Hepatocyte (in vitro differentiated cells): ENCODE measurements around the gene SH3RF3. TPM values are rescaled to one million over a fixed set of nuclear protein-coding genes. Genes with fewer than 3 reads are reported as not detected.

Experiments used
- DNase-seq: peaks from one replicate; pipeline ENCODE4 v3.0.0-alpha.2; 2016; ENCODE audit warnings: low spot score
- H2AFZ ChIP-seq: fragments of 200-600 bp; sonication (generic); 2 replicates; pipeline ENCODE4 v1.6.0; 2016; ENCODE audit warnings: antibody characterized with exemption, mild to moderate bottlenecking
- H3K27ac ChIP-seq: fragments of 200-600 bp; sonication (generic); 2 replicates; pipeline ENCODE4 v1.5.1; 2016; ENCODE audit warnings: mild to moderate bottlenecking
- H3K27me3 ChIP-seq: fragments of 200-600 bp; sonication (generic); 2 replicates; pipeline ENCODE4 v1.6.1; 2016
- H3K36me3 ChIP-seq: fragments of 200-600 bp; sonication (generic); replicated peaks from 2 replicates; pipeline ENCODE4 v1.5.1; 2016; ENCODE audit warnings: low read depth; ENCODE audit not compliant: insufficient read depth
- H3K4me1 ChIP-seq: fragments of 200-600 bp; sonication (generic); 2 replicates; pipeline ENCODE4 v1.5.1; 2016; ENCODE audit warnings: mild to moderate bottlenecking, moderate library complexity; ENCODE audit not compliant: insufficient read depth
- H3K4me2 ChIP-seq: fragments of 200-600 bp; sonication (generic); 2 replicates; pipeline ENCODE4 v1.6.0; 2016
- H3K4me3 ChIP-seq: fragments of 200-600 bp; sonication (generic); 2 replicates; pipeline ENCODE4 v1.5.1; 2016; ENCODE audit warnings: mild to moderate bottlenecking
- H3K79me2 ChIP-seq: fragments of 200-600 bp; sonication (generic); 2 replicates; pipeline ENCODE4 v1.6.0; 2017; ENCODE audit warnings: mild to moderate bottlenecking
- H3K9me2 ChIP-seq: fragments of 200-600 bp; sonication (generic); replicated peaks from 2 replicates; pipeline ENCODE4 v1.6.0; 2017; ENCODE audit warnings: mild to moderate bottlenecking; ENCODE audit not compliant: insufficient read depth
- H3K9me3 ChIP-seq: fragments of 200-600 bp; sonication (generic); 2 replicates; pipeline ENCODE4 v1.5.1; 2016; ENCODE audit warnings: low read depth, mild to moderate bottlenecking
- H4K20me1 ChIP-seq: fragments of 200-600 bp; sonication (generic); 2 replicates; pipeline ENCODE4 v1.6.0; 2016; ENCODE audit warnings: mild to moderate bottlenecking; ENCODE audit not compliant: insufficient read depth, poor library complexity, severe bottlenecking
- EZH2 ChIP-seq: fragments of 200-600 bp; sonication (generic); IDR thresholded peaks from 2 replicates; pipeline ENCODE4 v1.6.1; 2016; ENCODE audit warnings: antibody characterized with exemption, mild to moderate bottlenecking, borderline replicate concordance
- EZH2phosphoT487 ChIP-seq: fragments of 200-600 bp; sonication (generic); IDR thresholded peaks from one replicate; pipeline ENCODE4 v1.6.1; 2018; ENCODE audit warnings: antibody characterized with exemption, mild to moderate bottlenecking, low read depth, moderate library complexity; ENCODE audit not compliant: unreplicated experiment, severe bottlenecking
- WGBS: methylation state at CpG from one replicate; pipeline ENCODE4 v1.1.6; 2016; ENCODE audit warnings: low lambda C conversion rate; ENCODE audit errors: missing lambda C conversion rate; 5-methylcytosine and 5-hydroxymethylcytosine counted together
- polyA plus RNA-seq: library from polyadenylated mRNA; unstranded; fragments of >200 nt; fragmentation: Nextera tagmentation; extraction: Ambion mirVana; gene quantifications from 2 replicates; pipeline ENCODE4 v1.2.1, GENCODE V29; 2016
- total RNA-seq: library from RNA; depleted of rRNA; stranded (reverse); fragments of >200 nt; gene quantifications from 2 replicates; pipeline ENCODE4 v1.2.3, GENCODE V29; 2014
- TF ChIP-seq, protein P1 (sequence below): fragments of 200-600 bp; sonication (generic); IDR thresholded peaks from 2 replicates; pipeline ENCODE4 v1.5.1; 2016; ENCODE audit warnings: antibody characterized with exemption, mild to moderate bottlenecking; ENCODE audit not compliant: poor library complexity

SH3RF3 gene
- total and polyA plus RNA-seq, 2 experiments from 2014 or later, result 1.9 to 2.1 TPM

GRCh38 chr2:109133746-109134145 is 4.7 kb downstream of the SH3RF3 start:
- no peaks in the 10 kb centered on the region for H3K9me2 ChIP-seq
- no peaks in the 10 kb centered on the region for H3K36me3 ChIP-seq
- H3K4me1 ChIP-seq, result peaks cover 3% of the 10 kb centered on the region
- H3K27ac ChIP-seq, result no peak overlapping the region
- peaks cover 2% of the 10 kb centered on the region for H3K79me2 ChIP-seq
- H3K9me3 ChIP-seq, result no peaks in the 10 kb centered on the region
- no peak overlapping the region for H3K4me3 ChIP-seq
- WGBS, result 93% methylated on average over 3 of the region's 3 CpGs
- H3K27me3 ChIP-seq, result peaks cover 62% of the 10 kb centered on the region
- H3K4me2 ChIP-seq, result no peak overlapping the region
- no peak for DNase-seq
- TF ChIP-seq, protein P1, sequence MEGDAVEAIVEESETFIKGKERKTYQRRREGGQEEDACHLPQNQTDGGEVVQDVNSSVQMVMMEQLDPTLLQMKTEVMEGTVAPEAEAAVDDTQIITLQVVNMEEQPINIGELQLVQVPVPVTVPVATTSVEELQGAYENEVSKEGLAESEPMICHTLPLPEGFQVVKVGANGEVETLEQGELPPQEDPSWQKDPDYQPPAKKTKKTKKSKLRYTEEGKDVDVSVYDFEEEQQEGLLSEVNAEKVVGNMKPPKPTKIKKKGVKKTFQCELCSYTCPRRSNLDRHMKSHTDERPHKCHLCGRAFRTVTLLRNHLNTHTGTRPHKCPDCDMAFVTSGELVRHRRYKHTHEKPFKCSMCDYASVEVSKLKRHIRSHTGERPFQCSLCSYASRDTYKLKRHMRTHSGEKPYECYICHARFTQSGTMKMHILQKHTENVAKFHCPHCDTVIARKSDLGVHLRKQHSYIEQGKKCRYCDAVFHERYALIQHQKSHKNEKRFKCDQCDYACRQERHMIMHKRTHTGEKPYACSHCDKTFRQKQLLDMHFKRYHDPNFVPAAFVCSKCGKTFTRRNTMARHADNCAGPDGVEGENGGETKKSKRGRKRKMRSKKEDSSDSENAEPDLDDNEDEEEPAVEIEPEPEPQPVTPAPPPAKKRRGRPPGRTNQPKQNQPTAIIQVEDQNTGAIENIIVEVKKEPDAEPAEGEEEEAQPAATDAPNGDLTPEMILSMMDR, result no peak
- TF ChIP-seq EZH2phosphoT487, result no peak
- TF ChIP-seq EZH2, result no peak
- H2AFZ ChIP-seq, result no peak overlapping the region
- no peaks in the 10 kb centered on the region for H4K20me1 ChIP-seq

GRCh38 chr2:109134741-109135358 is 5.8 kb downstream of the SH3RF3 start:
- Histone ChIP-seq H3K4me1 (peaks cover 3% of the 10 kb centered on the region), H3K79me2 (peaks cover 2% of the 10 kb centered on the region), H3K9me3 (no peaks in the 10 kb centered on the region), H2AFZ (no peak overlapping the region), H3K9me2 (no peaks in the 10 kb centered on the region), H3K36me3 (no peaks in the 10 kb centered on the region), H3K27me3 (peaks cover 59% of the 10 kb centered on the region), H3K4me2 (no peak overlapping the region), H4K20me1 (no peaks in the 10 kb centered on the region), H3K27ac (no peak overlapping the region), H3K4me3 (no peak overlapping the region)
- TF ChIP-seq, protein P1, result no peak
- TF ChIP-seq EZH2phosphoT487 (no peak), EZH2 (no peak)
- WGBS, result 70% methylated on average over 8 of the region's 8 CpGs
- no peak for DNase-seq

- Histone ChIP-seq H3K27me3 (peaks cover 52% of the 10 kb centered on the region), H4K20me1 (no peaks in the 10 kb centered on the region), H3K4me3 (no peak overlapping the region), H3K4me1 (peaks cover 3% of the 10 kb centered on the region), H3K9me3 (no peaks in the 10 kb centered on the region), H3K79me2 (peaks cover 2% of the 10 kb centered on the region), H3K9me2 (no peaks in the 10 kb centered on the region), H2AFZ (no peak overlapping the region), H3K4me2 (peak overlapping the region; percentile 39), H3K36me3 (no peaks in the 10 kb centered on the region), H3K27ac (no peak overlapping the region)
- 48% methylated on average over 17 of the region's 17 CpGs for WGBS
- no peak for DNase-seq
- TF ChIP-seq, protein P1, result no peak
- no peak for TF ChIP-seq EZH2
- no peak for TF ChIP-seq EZH2phosphoT487
These were observed 6.6 kb downstream of the SH3RF3 start for GRCh38 chr2:109135359-109136197.
